Measurements from ENCODE around the gene ENAH.
A peak's percentile ranks its signal among the peaks of the same experiment; 100 is the strongest.
"Not testable (repeated sequence)": the region's sequence is repeated elsewhere in the genome, so short reads cannot be mapped to it uniquely, and the experiment has no call there.

ENAH gene

DNA sequence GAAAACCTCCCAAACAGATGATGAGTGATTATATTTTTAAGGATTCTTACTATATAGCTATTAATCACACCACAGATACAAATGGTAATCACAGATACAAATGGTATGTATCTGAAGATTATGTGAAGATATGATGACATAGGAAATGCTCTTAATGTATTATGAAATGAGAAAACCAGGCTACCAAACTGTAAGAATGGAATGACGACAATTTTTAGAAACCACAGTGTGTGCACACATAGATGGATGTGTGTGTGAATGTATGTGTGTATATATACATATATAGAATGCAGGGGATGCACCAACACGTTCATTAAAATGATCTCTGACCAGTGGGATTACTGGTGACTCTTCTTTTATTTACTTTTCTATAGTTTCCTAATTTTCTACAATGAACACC, 21.5 kb upstream of the ENAH start:
- no peak for DNase-seq (ENCODE audit: low spot score)

DNA sequence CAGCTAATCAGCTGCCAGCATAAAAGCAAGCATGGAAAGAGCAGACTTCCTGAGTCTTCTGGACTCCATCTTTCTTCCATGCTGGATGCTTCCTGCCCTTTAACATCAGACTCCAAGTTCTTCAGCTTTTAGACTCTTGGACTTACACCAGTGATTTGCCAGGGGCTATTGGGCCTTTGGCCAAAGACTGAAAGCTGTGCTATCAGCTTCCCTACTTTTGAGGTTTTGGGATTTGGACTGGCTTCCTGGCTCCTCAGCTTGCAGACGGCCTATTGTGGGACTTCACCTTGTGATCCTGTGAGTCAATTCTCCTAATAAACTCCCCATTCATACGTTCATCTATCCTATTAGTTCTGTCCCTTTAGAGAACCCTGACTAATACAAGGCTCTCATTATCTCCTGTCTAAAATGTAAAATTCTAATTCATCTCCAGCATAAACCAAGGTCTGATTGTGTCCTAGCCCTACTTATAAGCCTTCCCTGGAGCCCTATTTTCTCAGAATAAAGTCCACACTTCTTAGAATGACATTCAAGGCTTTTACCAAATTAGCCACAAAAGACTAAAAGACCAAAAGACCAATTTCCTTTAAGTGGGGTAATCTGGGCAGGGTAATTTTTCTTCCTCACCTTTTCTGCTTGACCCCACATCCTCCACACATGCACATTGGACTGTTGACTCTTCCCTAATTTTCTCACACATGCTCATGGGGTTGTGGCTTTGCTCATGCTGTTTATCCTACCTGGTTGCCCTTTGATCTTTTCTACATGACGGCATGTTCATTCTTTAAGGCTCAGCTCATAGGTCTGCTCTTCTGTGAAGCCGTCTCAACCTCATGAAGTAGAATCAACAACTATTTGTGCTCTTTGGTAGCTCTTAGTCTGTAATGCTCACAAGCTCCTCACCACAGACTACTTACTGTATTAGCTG, 18.1 kb upstream of the ENAH start:
- DNase-seq (ENCODE audit: low spot score), result no peak

DNA sequence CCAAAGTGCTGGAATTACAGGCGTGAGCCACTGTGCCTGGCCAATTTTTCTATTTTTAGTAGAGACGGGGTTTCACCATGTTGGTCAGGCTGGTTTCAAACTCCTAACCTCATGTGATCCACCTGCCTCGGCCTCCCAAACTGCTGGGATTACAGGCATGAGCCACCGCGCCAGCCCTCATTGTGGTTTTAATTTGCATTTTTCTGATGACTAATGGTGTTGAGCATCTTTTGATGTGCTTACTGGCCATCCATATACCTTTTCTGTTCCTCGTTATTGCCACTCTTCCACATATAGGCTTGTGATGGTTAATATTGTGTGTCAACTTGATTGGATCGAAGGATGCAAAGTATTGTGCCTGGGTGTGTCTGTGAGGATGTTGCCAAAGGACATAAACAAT, 17.4 kb upstream of the ENAH start:
- no peak for DNase-seq (ENCODE audit: low spot score)

DNA sequence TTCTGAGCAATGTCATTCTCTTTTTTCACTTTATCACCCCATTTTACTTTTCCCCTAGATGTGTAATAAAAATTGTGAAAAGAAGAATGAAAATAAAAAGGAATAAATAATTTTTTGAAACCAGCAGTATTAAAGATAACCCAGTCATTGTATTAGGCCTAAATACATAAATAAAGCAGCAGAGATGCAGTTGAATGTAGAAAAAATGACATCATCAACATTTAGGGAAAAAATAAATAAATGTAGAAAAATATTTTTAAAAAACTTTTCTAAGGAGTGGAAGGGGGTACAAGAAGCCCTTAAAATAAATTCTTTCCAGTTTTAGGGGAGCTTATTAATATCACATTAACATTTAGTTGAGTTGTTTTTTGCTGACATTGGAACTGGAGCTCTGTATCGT, 15.3 kb upstream of the ENAH start:
- no peak for DNase-seq (ENCODE audit: low spot score)

DNA sequence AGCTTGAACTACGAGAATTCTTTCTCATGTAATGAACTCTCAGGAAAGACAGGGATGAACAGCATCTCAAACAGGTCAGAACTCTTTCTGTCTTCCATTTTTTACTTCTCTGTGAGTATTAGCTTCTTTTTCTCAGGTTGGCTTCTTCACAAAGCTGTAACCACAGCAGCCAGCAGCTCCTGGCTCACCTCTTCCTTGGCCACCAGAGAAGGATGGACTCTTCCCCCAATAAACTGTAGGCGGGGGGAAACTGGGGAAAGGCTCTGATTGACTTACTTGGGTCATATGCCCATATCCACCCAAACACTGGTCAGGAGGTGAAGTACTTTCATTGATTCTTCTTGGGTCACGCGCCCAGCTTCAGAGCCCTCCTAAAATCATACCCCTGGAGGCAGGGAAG, 14.4 kb upstream of the ENAH start:
- no peak for DNase-seq (ENCODE audit: low spot score)

DNA sequence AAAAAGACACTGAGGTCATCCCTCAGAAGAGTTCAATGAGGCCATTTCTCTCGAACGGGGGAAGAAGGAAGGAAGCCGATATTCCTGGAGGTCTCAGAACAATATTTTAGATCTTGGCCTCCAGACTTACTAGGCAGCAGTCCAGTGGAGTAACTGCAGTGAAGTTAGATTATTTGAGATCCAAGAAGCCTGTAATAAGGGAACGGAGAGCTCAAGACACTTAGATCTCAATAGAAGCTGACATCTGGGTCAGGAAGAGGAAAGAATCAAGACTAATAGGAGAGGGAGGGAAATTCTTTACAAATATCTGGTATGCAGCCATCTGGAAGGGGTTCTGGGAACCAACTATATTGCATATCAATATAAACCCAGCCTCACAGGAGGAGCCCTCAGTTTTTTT, 13.6 kb upstream of the ENAH start:
- DNase-seq (ENCODE audit: low spot score), result no peak

DNA sequence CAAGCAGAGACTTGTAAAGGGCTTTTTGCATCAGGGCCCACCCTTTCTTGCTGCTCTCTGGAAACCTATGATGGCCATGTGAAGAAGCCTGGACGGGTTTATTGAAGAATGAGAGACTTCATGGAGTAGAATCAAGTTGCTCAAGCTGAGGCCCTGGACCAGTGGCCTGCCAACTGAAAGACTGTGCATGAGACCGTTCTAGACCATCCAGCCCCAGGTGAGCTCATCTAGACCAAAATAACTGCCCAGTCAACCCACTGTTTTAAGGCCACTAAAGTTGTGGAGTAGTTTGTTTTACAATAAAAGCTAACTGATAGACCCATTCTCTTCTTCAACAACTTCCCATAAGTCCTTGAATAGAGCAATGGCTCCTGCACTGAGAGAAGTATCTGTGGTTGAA, 11.8 kb upstream of the ENAH start:
- DNase-seq (ENCODE audit: low spot score), result no peak

DNA sequence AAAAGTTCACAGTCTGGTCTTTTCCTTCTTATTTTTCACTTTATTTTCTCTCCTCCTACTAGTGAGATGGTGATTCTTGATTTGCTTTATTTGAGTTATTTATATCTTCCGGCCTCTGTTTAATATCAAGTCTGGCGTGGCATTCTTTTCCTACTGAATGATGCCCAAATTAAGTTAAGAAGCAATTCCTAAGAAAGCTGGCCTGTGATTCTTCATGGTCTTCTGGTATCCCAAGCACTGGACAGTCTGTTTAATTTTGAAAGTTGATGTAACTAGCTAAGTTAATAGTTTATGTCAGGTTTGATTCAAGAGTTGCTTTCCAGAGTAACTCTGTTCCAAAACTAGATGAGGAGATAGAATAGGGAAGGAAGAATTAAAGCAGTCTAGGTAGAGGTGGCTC, 9.2 kb upstream of the ENAH start:
- no peak for DNase-seq (ENCODE audit: low spot score)

DNA sequence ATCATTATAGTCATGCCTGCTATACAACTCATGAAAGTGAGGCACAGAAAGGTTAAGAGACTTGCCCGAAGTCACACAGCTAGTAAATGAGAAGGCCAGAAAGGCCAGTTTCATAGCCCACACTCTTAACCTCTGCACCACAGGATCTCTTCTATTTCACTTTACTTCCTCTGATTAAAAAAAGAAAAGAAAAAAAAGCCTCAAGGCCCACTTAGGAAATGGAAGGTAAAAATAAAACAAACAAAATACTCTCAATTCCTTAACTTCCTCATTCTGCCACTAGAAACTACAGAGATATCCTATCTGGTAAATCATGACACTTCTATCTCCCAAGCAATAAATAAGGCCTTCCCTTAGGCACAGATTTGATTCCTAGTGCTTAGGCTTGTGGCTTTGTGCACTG, 7.6 kb upstream of the ENAH start:
- DNase-seq (ENCODE audit: low spot score), result peak; percentile 13

DNA sequence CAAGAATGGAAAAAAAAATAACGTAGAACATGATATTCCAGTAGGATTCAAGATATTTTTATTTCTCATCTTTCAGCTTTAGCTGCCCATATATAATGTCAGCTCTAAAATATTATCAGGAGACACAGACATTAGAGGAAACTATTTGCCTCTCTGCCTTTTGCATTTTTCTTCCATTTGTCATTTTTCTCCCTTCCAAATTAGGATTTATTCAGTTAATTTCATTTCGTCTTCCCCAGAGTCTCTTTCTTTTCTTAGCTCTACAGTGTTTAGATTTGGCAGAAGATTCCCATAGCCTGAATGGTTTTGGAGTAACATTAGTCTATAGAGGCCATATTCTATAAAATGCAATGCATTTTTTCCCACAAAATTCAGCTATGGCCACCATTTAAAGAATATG, 5.1 kb upstream of the ENAH start:
- no peak for DNase-seq (ENCODE audit: low spot score)

DNA sequence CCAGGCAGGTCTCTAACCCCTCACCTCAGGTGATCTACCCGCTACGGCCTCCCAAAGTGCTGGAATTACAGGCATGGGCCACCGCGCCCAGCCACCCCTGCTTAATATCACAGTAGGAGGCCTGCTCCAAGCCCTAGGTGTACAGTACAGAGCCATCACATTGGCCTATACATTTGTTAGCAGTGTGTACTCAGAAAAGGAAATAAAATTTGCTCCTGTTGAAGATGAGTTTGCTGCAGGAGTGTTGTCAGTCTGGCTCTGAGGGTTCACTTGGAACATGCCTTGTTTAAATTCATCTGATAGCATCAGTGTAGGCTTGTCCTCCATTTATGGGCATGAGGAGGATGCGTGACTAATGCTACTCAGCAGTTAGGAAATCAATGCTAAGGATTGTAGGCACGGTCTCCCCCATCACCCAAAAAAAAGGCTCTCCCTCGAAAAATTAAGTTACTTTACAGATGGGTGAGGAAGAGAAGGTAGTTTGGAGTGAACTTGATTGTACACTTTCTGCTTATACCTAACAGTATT, 4.6 kb upstream of the ENAH start:
- no peak for DNase-seq (ENCODE audit: low spot score)

DNA sequence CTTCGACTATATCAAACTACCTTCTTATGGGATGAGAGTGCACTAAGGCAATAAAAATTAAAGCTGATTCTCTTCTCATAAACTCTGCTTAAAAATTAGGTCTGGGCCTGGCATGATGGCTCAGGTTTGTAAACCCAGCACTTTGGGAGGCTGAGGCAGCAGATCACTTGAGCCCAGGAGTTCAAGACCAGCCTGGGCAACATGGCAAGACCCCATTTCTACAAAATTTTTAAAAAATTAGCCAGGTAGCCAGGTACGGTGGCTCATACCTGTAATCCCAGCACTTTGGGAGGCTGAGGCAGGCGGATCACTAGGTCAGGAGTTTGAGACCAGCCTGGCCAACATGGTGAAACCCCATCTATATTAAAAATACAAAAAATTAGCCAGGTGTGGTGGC, 3.3 kb upstream of the ENAH start:
- DNase-seq (ENCODE audit: low spot score), result not testable (repeated sequence)

DNA sequence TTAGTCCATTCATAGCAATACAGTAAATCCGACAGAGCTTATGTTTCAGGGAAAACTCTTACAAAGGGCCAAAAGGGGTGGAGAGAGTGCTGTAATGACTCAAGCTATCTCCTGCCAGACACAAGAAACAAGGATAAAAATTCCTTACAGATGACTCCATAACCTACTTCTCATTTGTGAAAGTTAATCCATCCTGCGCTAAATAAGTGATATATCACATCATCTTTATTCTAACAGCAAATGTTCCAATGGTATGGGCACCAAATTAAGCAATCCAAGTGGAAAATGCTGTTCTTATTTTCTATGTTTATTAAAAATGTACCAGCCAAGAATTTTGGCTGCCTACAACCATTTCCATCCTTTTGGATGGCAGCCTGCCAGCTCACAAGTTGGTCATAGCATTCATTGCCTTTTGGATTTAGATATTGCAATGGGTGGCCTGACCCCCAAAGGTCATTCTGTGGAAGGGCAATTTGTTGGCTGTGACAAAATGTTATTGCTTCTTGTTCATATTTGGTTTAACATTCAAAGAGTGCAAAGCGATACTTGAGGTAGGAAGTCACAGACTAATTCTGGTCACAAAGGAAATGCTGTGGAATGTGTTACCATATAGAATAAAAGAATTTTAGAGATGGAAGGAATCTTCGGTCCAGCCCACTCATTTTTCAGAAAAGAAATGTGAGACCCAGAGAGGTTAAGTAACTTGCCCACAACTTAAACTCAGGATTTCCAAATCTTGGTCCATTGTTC, 2.8 kb upstream of the ENAH start:
- peak; percentile 79 for DNase-seq (ENCODE audit: low spot score)

DNA sequence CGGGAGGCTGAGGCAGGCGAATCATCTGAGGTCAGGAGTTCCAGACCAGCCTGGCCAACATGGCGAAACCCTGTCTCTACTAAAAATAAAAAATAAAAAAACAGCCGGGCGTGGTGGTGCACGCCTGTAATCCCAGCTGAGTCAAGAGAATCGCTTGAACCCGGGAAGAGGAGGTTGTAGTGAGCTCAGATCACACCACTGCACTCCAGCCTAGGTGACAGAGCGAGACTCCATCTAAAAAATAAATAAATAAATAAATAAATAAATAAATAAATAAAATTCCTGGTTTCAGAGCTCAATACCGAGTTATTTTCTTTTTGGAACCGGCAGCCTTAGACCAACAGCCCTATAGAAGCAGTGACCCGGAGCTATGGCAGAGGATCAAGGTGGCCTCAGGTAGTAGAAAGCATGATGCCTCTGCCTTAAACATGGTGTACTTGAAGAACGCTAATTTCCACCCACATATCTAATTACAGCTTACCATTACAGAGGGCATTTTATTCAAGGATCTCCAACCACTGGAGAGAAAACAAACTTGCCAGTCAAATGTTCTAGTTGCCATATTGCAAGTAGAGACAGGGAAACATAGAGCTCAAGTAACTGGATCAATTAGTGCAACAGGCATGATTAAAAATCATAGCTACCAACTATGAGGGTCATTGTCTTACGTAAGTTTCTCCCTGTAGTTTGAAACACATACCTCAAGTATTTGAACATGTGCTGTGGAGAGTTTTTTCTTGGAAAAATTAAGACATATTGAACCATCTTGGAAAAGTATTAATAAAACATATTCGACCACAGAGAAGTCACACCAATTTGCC, 2.0 kb upstream of the ENAH start:
- peak; percentile 28 for DNase-seq (ENCODE audit: low spot score)

DNA sequence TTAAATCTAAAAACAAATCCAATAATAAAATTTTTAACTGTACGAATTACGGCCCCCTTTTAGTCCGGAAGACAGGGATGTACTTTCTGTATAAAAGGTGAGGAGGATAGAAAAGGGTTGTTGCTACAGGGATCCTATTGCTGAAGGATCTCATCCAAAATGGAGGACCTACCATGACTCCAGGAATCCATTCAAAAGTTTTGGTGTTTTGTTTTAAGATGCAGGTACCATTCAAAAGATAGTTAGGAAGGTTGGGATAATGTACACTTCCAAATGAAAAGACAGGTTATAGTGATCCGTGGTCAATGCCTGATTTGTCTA, 1.3 kb upstream of the ENAH start:
- no peak for DNase-seq (ENCODE audit: low spot score)

DNA sequence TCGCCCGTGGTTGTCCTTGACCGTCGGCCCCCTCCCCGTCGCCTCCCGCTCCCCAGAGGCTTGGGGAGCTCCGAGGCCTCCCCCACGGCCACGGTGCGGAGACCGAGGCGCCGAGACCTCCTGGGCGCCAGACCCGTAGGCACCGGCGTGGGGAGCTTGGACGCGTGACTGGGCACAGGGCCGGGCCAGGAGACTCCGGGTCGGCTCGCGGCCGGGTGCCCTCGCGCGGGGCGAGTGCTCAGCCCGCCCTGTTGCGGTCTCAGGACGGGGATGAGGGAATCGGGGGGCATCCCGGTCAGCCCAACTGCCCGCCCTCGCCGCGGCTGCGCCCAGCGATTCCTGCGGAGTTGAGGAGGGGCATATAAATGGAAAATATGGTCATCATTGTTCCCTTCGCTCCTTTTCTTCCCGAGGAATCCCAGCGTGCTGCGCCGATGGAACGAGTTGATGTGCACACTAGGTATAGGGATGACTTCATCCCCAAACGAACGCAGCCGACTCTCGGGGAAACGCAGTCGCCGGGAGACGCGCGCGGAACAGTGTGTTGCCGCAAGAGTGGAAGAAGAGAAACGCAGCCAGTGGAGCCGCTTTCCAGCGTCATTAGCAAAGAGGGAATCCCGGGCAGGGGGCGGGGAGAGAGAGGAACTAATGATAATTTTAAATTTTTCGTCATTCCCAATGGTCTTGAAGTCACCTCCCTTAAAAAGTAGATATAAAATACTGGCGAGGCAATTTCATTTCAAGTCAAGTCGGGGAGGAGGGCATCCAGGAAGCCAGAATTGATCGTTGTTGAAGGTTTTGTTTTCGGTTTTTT, 747 bp upstream of the ENAH start:
- DNase-seq (ENCODE audit: low spot score), result peak; percentile 63

DNA sequence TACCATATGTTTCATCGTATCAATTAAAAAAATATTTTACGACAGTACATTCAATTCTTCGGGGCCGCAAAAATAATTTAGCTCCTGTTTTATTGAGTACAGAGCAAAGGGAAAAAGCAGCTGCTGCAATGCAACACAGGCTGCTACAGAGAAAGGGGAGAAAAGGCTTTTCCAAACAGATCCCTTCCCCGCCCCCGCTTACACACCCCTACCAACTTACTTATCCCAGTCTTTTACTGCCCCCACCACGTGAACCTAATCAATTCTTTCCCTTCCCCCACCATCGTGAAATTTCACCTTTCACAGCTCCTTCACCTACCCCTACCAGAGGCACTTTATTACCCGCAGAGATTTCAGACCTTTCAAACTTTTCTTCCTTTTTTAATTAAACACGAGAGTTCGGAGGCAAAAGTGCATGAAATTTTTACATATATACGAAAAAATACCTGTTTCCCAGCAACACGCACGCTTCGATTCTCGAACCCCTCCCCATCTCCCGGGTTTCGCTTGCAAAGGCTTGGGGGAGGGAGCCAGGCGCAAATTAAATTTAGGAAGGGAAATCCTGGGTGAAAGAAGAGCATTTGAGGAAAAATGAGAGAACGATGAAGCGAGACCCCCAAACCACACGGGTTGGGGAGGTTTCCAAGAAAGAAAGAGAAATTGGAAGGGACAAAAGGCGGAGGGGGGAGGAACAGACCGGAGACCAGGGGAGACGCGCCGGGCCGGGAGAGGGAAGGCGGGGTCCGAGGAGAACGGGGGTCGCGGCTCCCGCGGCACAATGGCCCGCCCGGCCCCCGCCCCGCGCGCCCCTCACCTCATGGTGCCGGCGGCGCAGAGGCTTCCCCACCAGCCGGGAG, 823 bp downstream of the ENAH start:
- DNase-seq (ENCODE audit: low spot score), result peak; percentile 42

DNA sequence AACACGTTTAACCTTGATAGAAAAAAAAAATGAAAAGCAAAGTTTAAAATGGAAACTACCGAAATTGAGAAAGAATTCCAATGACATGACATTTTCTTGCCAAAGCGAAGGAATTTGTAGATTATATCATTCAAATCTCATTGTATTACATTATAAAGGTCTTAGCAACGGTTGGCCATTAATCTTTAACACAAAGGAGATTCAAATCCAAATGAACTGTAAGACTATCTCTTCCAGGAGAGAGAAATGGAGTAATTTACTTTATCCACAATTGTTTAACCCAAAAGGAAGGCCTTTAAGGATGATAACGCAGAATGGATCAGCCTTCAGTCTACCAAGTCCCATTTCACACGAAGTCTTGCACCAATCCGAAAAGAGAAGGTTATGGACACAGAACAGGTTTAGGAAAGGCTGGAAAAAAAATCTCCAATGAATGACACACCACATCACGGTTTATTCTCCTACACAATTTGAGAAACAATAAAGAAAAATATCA, 1.5 kb downstream of the ENAH start:
- DNase-seq (ENCODE audit: low spot score), result peak; percentile 54

DNA sequence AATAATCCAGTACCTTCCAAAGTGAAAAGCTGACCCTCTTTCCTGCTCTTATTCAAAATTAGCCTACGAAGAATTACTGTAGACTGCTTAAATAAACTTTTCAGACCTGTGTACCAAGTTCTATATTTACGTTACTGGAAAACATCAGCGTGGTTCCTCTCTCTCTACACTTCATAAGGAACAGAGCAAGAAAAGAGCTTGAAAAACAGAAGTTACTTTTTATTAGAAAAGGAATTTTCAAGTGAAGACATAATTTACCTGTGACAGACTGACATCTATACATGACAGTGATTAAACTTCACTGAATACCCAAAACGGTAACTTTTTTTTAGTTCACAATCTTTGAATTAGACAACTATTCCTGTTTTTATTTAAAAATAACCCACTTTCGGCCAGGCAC, 2.7 kb downstream of the ENAH start:
- no peak for DNase-seq (ENCODE audit: low spot score)

DNA sequence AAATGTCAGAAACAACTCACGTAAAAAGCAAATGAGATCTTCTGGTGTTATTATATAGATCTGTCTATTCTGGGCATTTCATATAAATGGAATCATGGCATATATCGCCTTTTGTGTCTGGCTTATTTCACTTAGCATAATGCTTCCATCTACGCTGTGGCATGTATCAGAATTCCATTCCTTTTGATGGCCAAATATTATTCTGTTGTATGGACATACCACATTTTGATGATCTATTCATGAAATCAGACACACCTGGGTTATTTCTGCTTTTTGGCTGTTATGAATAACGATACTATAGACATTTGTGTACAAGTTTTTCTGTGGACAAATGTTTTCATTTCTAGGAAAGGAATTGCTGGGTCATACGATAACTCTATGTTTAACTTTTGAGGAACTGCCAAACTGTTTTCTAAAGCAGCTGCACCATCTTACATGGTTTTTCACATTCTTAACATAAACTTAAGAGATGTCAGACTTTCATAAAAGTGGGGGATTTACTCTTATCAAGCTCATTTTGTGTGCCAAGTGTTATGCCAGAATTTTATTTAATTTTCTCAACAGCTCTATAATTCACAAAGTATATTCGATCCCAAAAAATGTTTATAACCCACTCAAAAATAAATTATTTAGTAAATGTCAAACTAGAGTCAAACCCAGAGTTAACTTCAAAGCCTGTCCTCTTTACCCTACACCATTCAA, 7.6 kb downstream of the ENAH start:
- no peak for DNase-seq (ENCODE audit: low spot score)
